ENCODE data around the gene C4BPB. TPM values are rescaled to one million over a fixed set of nuclear protein-coding genes. Genes with fewer than 3 reads are reported as not detected.

C4BPB gene
- total and polyA plus RNA-seq, 3 experiments from 2014 or later = 0.51 TPM; not detected in 2

GRCh38 chr1:207089627-207090355 is 1.1 kb downstream of the C4BPB start:
- H3K27ac Mint-ChIP-seq = peak overlapping the region in 4 of 8 donors; percentile 27 to 60 (median 33)
- Histone ChIP-seq H3K36me3 (ENCODE audit: insufficient read depth, low read length) (no peaks in the 10 kb centered on the region), H3K4me1 (ENCODE audit: insufficient read depth, low read length) (peaks cover 11% of the 10 kb centered on the region), H3K27ac (ENCODE audit: low read depth, low read length) (no peak overlapping the region), H3K27me3 (ENCODE audit: insufficient read depth, low read length, poor library complexity, severe bottlenecking) (no peaks in the 10 kb centered on the region), H3K9me3 (ENCODE audit: low read length) (no peaks in the 10 kb centered on the region), H3K4me3 (ENCODE audit: low read length) (no peak overlapping the region)
- H3K27me3 Mint-ChIP-seq = peaks cover 5 to 20% of the 10 kb centered on the region in 2 donors
- peaks cover 3 to 15% (median 9%) of the 10 kb centered on the region in 3 donors for H3K4me1 Mint-ChIP-seq
- no peaks in the 10 kb centered on the region for H3K36me3 Mint-ChIP-seq
- ChIA-PET CTCF (interaction anchor here (0.6 to 1.0 kb wide), 2 partner anchors 315 to 316 kb away, joined by 3 to 4 read pairs; no protein-coding TSS in a partner anchor), POLR2A (interaction anchor here (0.6 kb wide), 1 partner anchor 174 kb away, joined by 4 read pairs; no protein-coding TSS in a partner anchor)
- peak overlapping the region in 5 of 7 donors; percentile 24 to 67 (median 52) for H3K4me3 Mint-ChIP-seq
- DNase-seq = no peak
- no peaks in the 10 kb centered on the region for H3K9me3 Mint-ChIP-seq

GRCh38 chr1:207091200-207091908 is 2.7 kb downstream of the C4BPB start:
- CTCF ChIA-PET = no interaction called here

GRCh38 chr1:207093944-207094343 is 5.3 kb downstream of the C4BPB start:
- CTCF ChIA-PET = interaction anchor here (0.9 kb wide), 1 partner anchor 311 kb away, joined by 3 read pairs; no protein-coding TSS in a partner anchor
- H3K27ac Mint-ChIP-seq = no peak overlapping the region
- H3K9me3 ChIP-seq (ENCODE audit: low read length) = no peaks in the 10 kb centered on the region
- peaks cover 10 to 31% of the 10 kb centered on the region in 2 donors for H3K27me3 Mint-ChIP-seq
- H3K4me1 ChIP-seq (ENCODE audit: insufficient read depth, low read length) = peaks cover 2% of the 10 kb centered on the region
- peaks cover 0 to 3% (median 0%) of the 10 kb centered on the region in 3 donors for H3K36me3 Mint-ChIP-seq
- no peaks in the 10 kb centered on the region for H3K27me3 ChIP-seq (ENCODE audit: insufficient read depth, low read length, poor library complexity, severe bottlenecking)
- H3K4me3 Mint-ChIP-seq = no peak overlapping the region
- H3K4me3 ChIP-seq (ENCODE audit: low read length) = no peak overlapping the region
- DNase-seq = no peak
- peaks cover 2 to 8% (median 6%) of the 10 kb centered on the region in 3 donors for H3K4me1 Mint-ChIP-seq
- POLR2A ChIA-PET = no interaction called here
- H3K27ac ChIP-seq (ENCODE audit: low read depth, low read length) = no peak overlapping the region
- H3K36me3 ChIP-seq (ENCODE audit: insufficient read depth, low read length) = no peaks in the 10 kb centered on the region
- no peaks in the 10 kb centered on the region for H3K9me3 Mint-ChIP-seq

More at GRCh38 chr1:207091200-207091908, 2.7 kb downstream of the C4BPB start:
- Histone ChIP-seq H3K4me1 (ENCODE audit: insufficient read depth, low read length) (peaks cover 6% of the 10 kb centered on the region), H3K36me3 (ENCODE audit: insufficient read depth, low read length) (no peaks in the 10 kb centered on the region), H3K9me3 (ENCODE audit: low read length) (no peaks in the 10 kb centered on the region), H3K27me3 (ENCODE audit: insufficient read depth, low read length, poor library complexity, severe bottlenecking) (no peaks in the 10 kb centered on the region), H3K27ac (ENCODE audit: low read depth, low read length) (no peak overlapping the region), H3K4me3 (ENCODE audit: low read length) (no peak overlapping the region)
- Mint-ChIP-seq H3K36me3 (peaks cover 0 to 3% (median 0%) of the 10 kb centered on the region in 3 donors), H3K4me1 (peaks cover 2 to 8% (median 6%) of the 10 kb centered on the region in 3 donors), H3K4me3 (no peak overlapping the region), H3K27me3 (peaks cover 13 to 27% of the 10 kb centered on the region in 2 donors), H3K9me3 (no peaks in the 10 kb centered on the region), H3K27ac (peak overlapping the region in 1 of 8 donors; percentile 4)
- POLR2A ChIA-PET = no interaction called here
- DNase-seq = no peak

- H3K4me1 ChIP-seq (ENCODE audit: insufficient read depth, low read length) = no peaks in the 10 kb centered on the region
- ChIA-PET POLR2A (no interaction called here), CTCF (no interaction called here)
- no peaks in the 10 kb centered on the region for H3K36me3 ChIP-seq (ENCODE audit: insufficient read depth, low read length)
- H3K4me3 Mint-ChIP-seq = no peak overlapping the region
- no peaks in the 10 kb centered on the region for H3K9me3 ChIP-seq (ENCODE audit: low read length)
- H3K27me3 ChIP-seq (ENCODE audit: insufficient read depth, low read length, poor library complexity, severe bottlenecking) = no peaks in the 10 kb centered on the region
- no peaks in the 10 kb centered on the region for H3K9me3 Mint-ChIP-seq
- no peaks in the 10 kb centered on the region for H3K4me1 Mint-ChIP-seq
- peaks cover 15 to 25% of the 10 kb centered on the region in 2 donors for H3K27me3 Mint-ChIP-seq
- H3K27ac ChIP-seq (ENCODE audit: low read depth, low read length) = no peak overlapping the region
- H3K4me3 ChIP-seq (ENCODE audit: low read length) = no peak overlapping the region
- peaks cover 0 to 3% (median 0%) of the 10 kb centered on the region in 3 donors for H3K36me3 Mint-ChIP-seq
- DNase-seq = no peak
- no peak overlapping the region for H3K27ac Mint-ChIP-seq
These were observed 9.2 kb downstream of the C4BPB start for GRCh38 chr1:207097871-207098324.

- Mint-ChIP-seq H3K4me1 (no peaks in the 10 kb centered on the region), H3K36me3 (no peaks in the 10 kb centered on the region), H3K9me3 (no peaks in the 10 kb centered on the region), H3K27me3 (peaks cover 11 to 29% of the 10 kb centered on the region in 2 donors), H3K4me3 (no peak overlapping the region), H3K27ac (no peak overlapping the region)
- H3K27ac ChIP-seq (ENCODE audit: low read depth, low read length) = no peak overlapping the region
- DNase-seq = no peak
- CTCF ChIA-PET = no interaction called here
- POLR2A ChIA-PET = no interaction called here
- no peaks in the 10 kb centered on the region for H3K9me3 ChIP-seq (ENCODE audit: low read length)
- no peaks in the 10 kb centered on the region for H3K27me3 ChIP-seq (ENCODE audit: insufficient read depth, low read length, poor library complexity, severe bottlenecking)
- H3K36me3 ChIP-seq (ENCODE audit: insufficient read depth, low read length) = no peaks in the 10 kb centered on the region
- H3K4me1 ChIP-seq (ENCODE audit: insufficient read depth, low read length) = no peaks in the 10 kb centered on the region
- H3K4me3 ChIP-seq (ENCODE audit: low read length) = no peak overlapping the region
These were observed 13.1 kb downstream of the C4BPB start for GRCh38 chr1:207101720-207102119.

GRCh38 chr1:207102146-207102545 is 13.5 kb downstream of the C4BPB start:
- no peaks in the 10 kb centered on the region for H3K9me3 Mint-ChIP-seq
- POLR2A ChIA-PET = no interaction called here

GRCh38 chr1:207102659-207103058 is 14.0 kb downstream of the C4BPB start:
- no peaks in the 10 kb centered on the region for H3K36me3 Mint-ChIP-seq

More at GRCh38 chr1:207102146-207102545, 13.5 kb downstream of the C4BPB start:
- CTCF ChIA-PET = no interaction called here
- no peaks in the 10 kb centered on the region for H3K27me3 ChIP-seq (ENCODE audit: insufficient read depth, low read length, poor library complexity, severe bottlenecking)
- Mint-ChIP-seq H3K4me3 (no peak overlapping the region), H3K27me3 (peaks cover 13 to 32% of the 10 kb centered on the region in 2 donors), H3K4me1 (no peaks in the 10 kb centered on the region), H3K36me3 (no peaks in the 10 kb centered on the region), H3K27ac (no peak overlapping the region)
- no peaks in the 10 kb centered on the region for H3K36me3 ChIP-seq (ENCODE audit: insufficient read depth, low read length)
- H3K4me1 ChIP-seq (ENCODE audit: insufficient read depth, low read length) = no peaks in the 10 kb centered on the region
- H3K27ac ChIP-seq (ENCODE audit: low read depth, low read length) = no peak overlapping the region
- H3K9me3 ChIP-seq (ENCODE audit: low read length) = no peaks in the 10 kb centered on the region
- H3K4me3 ChIP-seq (ENCODE audit: low read length) = no peak overlapping the region
- DNase-seq = no peak

GRCh38 chr1:207103892-207104373 is 15.3 kb downstream of the C4BPB start, which contains the start of gene C4BPA:
Gene C4BPA (plus strand): TSS chr1:207104233. CDS start chr1:207113026, 8,793 bp downstream.
- Histone ChIP-seq H3K9me3 (ENCODE audit: low read length) (no peaks in the 10 kb centered on the region), H3K36me3 (ENCODE audit: insufficient read depth, low read length) (no peaks in the 10 kb centered on the region), H3K27ac (ENCODE audit: low read depth, low read length) (no peak within 1 kb of the TSS), H3K4me3 (ENCODE audit: low read length) (no peak within 1 kb of the TSS), H3K27me3 (ENCODE audit: insufficient read depth, low read length, poor library complexity, severe bottlenecking) (no peaks in the 10 kb centered on the region), H3K4me1 (ENCODE audit: insufficient read depth, low read length) (no peaks in the 10 kb centered on the region)
- ChIA-PET POLR2A (no interaction called here), CTCF (no interaction called here)
- peaks cover 15 to 36% of the 10 kb centered on the region in 2 donors for H3K27me3 Mint-ChIP-seq
- DNase-seq = no peak
- no peaks in the 10 kb centered on the region for H3K4me1 Mint-ChIP-seq
- no peak within 1 kb of the TSS for H3K27ac Mint-ChIP-seq
- no peaks in the 10 kb centered on the region for H3K36me3 Mint-ChIP-seq
- no peaks in the 10 kb centered on the region for H3K9me3 Mint-ChIP-seq
- H3K4me3 Mint-ChIP-seq = peak within 1 kb of the TSS in 1 of 7 donors; percentile 23

More at GRCh38 chr1:207102659-207103058, 14.0 kb downstream of the C4BPB start:
- H3K27me3 Mint-ChIP-seq = peaks cover 13 to 34% of the 10 kb centered on the region in 2 donors
- no peak overlapping the region for H3K27ac ChIP-seq (ENCODE audit: low read depth, low read length)
- H3K9me3 Mint-ChIP-seq = no peaks in the 10 kb centered on the region
- no peaks in the 10 kb centered on the region for H3K4me1 ChIP-seq (ENCODE audit: insufficient read depth, low read length)
- H3K9me3 ChIP-seq (ENCODE audit: low read length) = no peaks in the 10 kb centered on the region
- H3K4me3 Mint-ChIP-seq = no peak overlapping the region
- ChIA-PET CTCF (no interaction called here), POLR2A (no interaction called here)
- no peak overlapping the region for H3K27ac Mint-ChIP-seq
- H3K36me3 ChIP-seq (ENCODE audit: insufficient read depth, low read length) = no peaks in the 10 kb centered on the region
- H3K4me3 ChIP-seq (ENCODE audit: low read length) = no peak overlapping the region
- DNase-seq = no peak
- no peaks in the 10 kb centered on the region for H3K27me3 ChIP-seq (ENCODE audit: insufficient read depth, low read length, poor library complexity, severe bottlenecking)
- H3K4me1 Mint-ChIP-seq = no peaks in the 10 kb centered on the region
